Sigmoid colon (tissue), 3 donors: Measurements from ENCODE around the gene MACROD2.

Experiments used
- POLR2A ChIP-seq, 2 donors: fragments of 450-650 bp; IDR thresholded peaks; one replicate each; pipeline ENCODE4 v1.6.1; 2016; ENCODE audit warnings: antibody characterized with exemption in 2 of 2, mild to moderate bottlenecking in 2 of 2, moderate library complexity in 2 of 2
- TF ChIP-seq, protein P1 (sequence below), 4 experiments: fragments of 450-650 bp in 3 of 4; fragments of 200-600 bp in 1 of 4; IDR thresholded peaks; one replicate each; pipeline ENCODE4 v1.5.1; 2016 to 2019; ENCODE audit warnings: antibody characterized with exemption in 4 of 4, mild to moderate bottlenecking in 3 of 4, moderate library complexity in 2 of 4

- TF ChIP-seq POLR2A (IDR thresholded peaks at IDR 0.05) = no peak
- TF ChIP-seq, protein P1, sequence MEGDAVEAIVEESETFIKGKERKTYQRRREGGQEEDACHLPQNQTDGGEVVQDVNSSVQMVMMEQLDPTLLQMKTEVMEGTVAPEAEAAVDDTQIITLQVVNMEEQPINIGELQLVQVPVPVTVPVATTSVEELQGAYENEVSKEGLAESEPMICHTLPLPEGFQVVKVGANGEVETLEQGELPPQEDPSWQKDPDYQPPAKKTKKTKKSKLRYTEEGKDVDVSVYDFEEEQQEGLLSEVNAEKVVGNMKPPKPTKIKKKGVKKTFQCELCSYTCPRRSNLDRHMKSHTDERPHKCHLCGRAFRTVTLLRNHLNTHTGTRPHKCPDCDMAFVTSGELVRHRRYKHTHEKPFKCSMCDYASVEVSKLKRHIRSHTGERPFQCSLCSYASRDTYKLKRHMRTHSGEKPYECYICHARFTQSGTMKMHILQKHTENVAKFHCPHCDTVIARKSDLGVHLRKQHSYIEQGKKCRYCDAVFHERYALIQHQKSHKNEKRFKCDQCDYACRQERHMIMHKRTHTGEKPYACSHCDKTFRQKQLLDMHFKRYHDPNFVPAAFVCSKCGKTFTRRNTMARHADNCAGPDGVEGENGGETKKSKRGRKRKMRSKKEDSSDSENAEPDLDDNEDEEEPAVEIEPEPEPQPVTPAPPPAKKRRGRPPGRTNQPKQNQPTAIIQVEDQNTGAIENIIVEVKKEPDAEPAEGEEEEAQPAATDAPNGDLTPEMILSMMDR (IDR thresholded peaks at IDR 0.05) = no peak
These were observed 1743.7 kb downstream of the MACROD2 start for GRCh38 chr20:15739035-15739434.
